ENCODE data around the gene SEC14L5. TPM values are rescaled to one million over a fixed set of nuclear protein-coding genes. Genes with fewer than 3 reads are reported as not detected.

Gene SEC14L5
- total and polyA plus RNA-seq, 2 of the 4 experiments (the other 2 are of a cell fraction), result 0.07 TPM; not detected in 1

GRCh38 chr16:5065813-5066212, 107.7 kb downstream of the SEC14L5 start, which contains the start of gene C16orf89:
C16orf89 (minus strand) TSS chr16:5065956; CDS start chr16:5065908, 48 bp downstream.
- Histone ChIP-seq H3K9me3 (ENCODE audit: control insufficient read depth, insufficient read depth, low read length) (no peaks in the 10 kb centered on the region), H3K14ac (replicated peaks; ENCODE audit: low read depth, low read length) (no peak within 1 kb of the TSS), H3K23ac (ENCODE audit: low read depth, low read length) (no peak within 1 kb of the TSS), H3K9ac (ENCODE audit: low read depth, low read length) (no peak within 1 kb of the TSS), H3K4me1 (ENCODE audit: control insufficient read depth, insufficient read depth, low read length) (peaks cover 6% of the 10 kb centered on the region; the same call in 1 of the 2 replicates), H2BK120ac (ENCODE audit: low read depth, low read length) (no peak within 1 kb of the TSS), H3K36me3 (ENCODE audit: control insufficient read depth, insufficient read depth, low read length) (no peaks in the 10 kb centered on the region), H2AFZ (replicated peaks; ENCODE audit: low read length, poor library complexity) (peak within 1 kb of the TSS; percentile 39), H2BK5ac (ENCODE audit: low read depth, low read length, poor library complexity, severe bottlenecking) (no peak within 1 kb of the TSS), H2BK15ac (ENCODE audit: low read depth, low read length) (no peak within 1 kb of the TSS), H3K9me1 (ENCODE audit: insufficient read depth, low read length) (peaks cover 3% of the 10 kb centered on the region; the same call in 1 of the 2 replicates), H3K27me3 (ENCODE audit: control insufficient read depth, insufficient read depth, low read length) (peaks cover 19% of the 10 kb centered on the region), H4K20me1 (ENCODE audit: insufficient read depth, low read length) (no peaks in the 10 kb centered on the region), H4K91ac (ENCODE audit: insufficient read depth, low read depth, low read length) (no peak within 1 kb of the TSS), H2BK20ac (ENCODE audit: low read depth, low read length) (no peak within 1 kb of the TSS), H3K56ac (ENCODE audit: extremely low read depth, insufficient read depth, low read length) (no peak within 1 kb of the TSS), H2AK9ac (replicated peaks; ENCODE audit: low read depth, low read length, poor library complexity) (no peak within 1 kb of the TSS), H4K5ac (ENCODE audit: low read depth, low read length) (no peak within 1 kb of the TSS; the same call in 1 of the 2 replicates), H2AK5ac (ENCODE audit: low read depth, low read length) (no peak within 1 kb of the TSS), H3K4me3 (ENCODE audit: insufficient read depth, low read depth, low read length) (no peak within 1 kb of the TSS), H3K18ac (ENCODE audit: low read depth, low read length) (no peak within 1 kb of the TSS; the same call in 1 of the 2 replicates), H3K27ac (ENCODE audit: insufficient read depth, low read length) (no peak within 1 kb of the TSS), H3K4ac (ENCODE audit: low read depth, low read length) (no peak within 1 kb of the TSS), H3K4me2 (ENCODE audit: low read depth, low read length) (peak within 1 kb of the TSS; percentile 63; the same call in 1 of the 2 replicates), H3K79me1 (ENCODE audit: low read depth in 1 of 2, low read length in 2 of 2) (no peaks in the 10 kb centered on the region), H4K8ac (ENCODE audit: low read depth in 2 of 2, low read length in 2 of 2) (no peak within 1 kb of the TSS; a peak in 1 of 4 replicates)
- ChIA-PET CTCF (interaction anchor here (1.3 kb wide), 1 partner anchor 19 kb away, joined by 4 read pairs; no protein-coding TSS in a partner anchor), POLR2A (ENCODE audit: unreplicated experiment) (no interaction called here)
- no peak for DNase-seq
- ATAC-seq (ENCODE audit: low read depth), result peak; percentile 72
- dilution Hi-C loops (cut with HindIII; ENCODE audit: low sequenced_read_pairs, unreplicated experiment), result no loop called here
- in situ Hi-C loops (cut with MboI; ENCODE audit: low sequenced_read_pairs), result no loop called here
- WGBS, 2 experiments (ENCODE audit: extremely low coverage in 2 of 2, insufficient read length in 1 of 2), result 30% methylated on average over 2 of the region's 10 CpGs; no CpG with 5 or more reads in 1 of the 2 experiments
- TF ChIP-seq MAFK (IDR thresholded peaks at IDR 0.05; ENCODE audit: low read depth, low read length) (no peak), RCOR1 (IDR thresholded peaks at IDR 0.05; ENCODE audit: insufficient replicate concordance, low read length) (no peak), RAD21 (IDR thresholded peaks at IDR 0.05; ENCODE audit: low read length) (no peak), MAZ (IDR thresholded peaks at IDR 0.05; ENCODE audit: borderline replicate concordance, low read depth, low read length) (no peak), NFE2L2 (IDR thresholded peaks at IDR 0.05; ENCODE audit: low read depth, low read length) (no peak)
- no TSS peak for BruUV-seq (replicated peaks)
- intact Hi-C loops (cut with micrococcal nuclease), result no loop called here
